Esophagus (tissue), 2 donors: ENCODE results near the gene RNF138. TPM values are rescaled to one million over a fixed set of nuclear protein-coding genes. Genes with fewer than 3 reads are reported as not detected.
"Not testable (repeated sequence)": the region's sequence is repeated elsewhere in the genome, so short reads cannot be mapped to it uniquely, and the experiment has no call there.

Experiments
- H3K27ac ChIP-seq, 2 donors: one replicate each; pipeline ENCODE4 v1.5.1; 2013; ENCODE audit warnings: low read depth in 2 of 2, mild to moderate bottlenecking in 2 of 2, inconsistent platforms in 1 of 2, low read length in 1 of 2, moderate library complexity in 1 of 2
- H3K27me3 ChIP-seq, 2 donors: one replicate each; pipeline ENCODE4 v1.6.1; 2013; ENCODE audit warnings: low read length in 2 of 2, control low read depth in 1 of 2, mild to moderate bottlenecking in 1 of 2; ENCODE audit not compliant: insufficient read depth in 2 of 2, control insufficient read depth in 1 of 2
- H3K36me3 ChIP-seq, 2 donors: one replicate each; pipeline ENCODE4 v1.6.1; 2013; ENCODE audit warnings: low read length in 1 of 2; ENCODE audit not compliant: control insufficient read depth in 2 of 2, insufficient read depth in 2 of 2
- H3K4me1 ChIP-seq, 2 donors: one replicate each; pipeline ENCODE4 v1.6.1; 2013; ENCODE audit warnings: low read length in 1 of 2; ENCODE audit not compliant: control insufficient read depth in 2 of 2, insufficient read depth in 2 of 2
- H3K4me3 ChIP-seq, 2 donors: one replicate each; pipeline ENCODE4 v1.5.1; 2013; ENCODE audit warnings: low read length in 2 of 2, mild to moderate bottlenecking in 2 of 2, low read depth in 1 of 2, moderate library complexity in 1 of 2
- H3K9me3 ChIP-seq, 2 donors: one replicate each; pipeline ENCODE4 v1.6.1; 2013; ENCODE audit warnings: mild to moderate bottlenecking in 2 of 2, low read depth in 1 of 2, low read length in 1 of 2, moderate library complexity in 1 of 2; ENCODE audit not compliant: control insufficient read depth in 2 of 2, insufficient read depth in 1 of 2
- WGBS, 2 donors: extraction: QIAGEN DNeasy Blood & Tissue Kit; methylation state at CpG; one replicate each; pipeline ENCODE4 v1.1.7; 2013; 5-methylcytosine and 5-hydroxymethylcytosine counted together
- polyA plus RNA-seq, 2 donors: library from polyadenylated mRNA; stranded (reverse); fragments of 200-250 nt; gene quantifications; one replicate each; pipeline ENCODE4 v1.2.3, GENCODE V29; 2013
- donor health status: healthy with polysubstance abuse.
- donor health status: Bipolar disorder and iron deficiency.

RNF138 gene
- polyA plus RNA-seq, 2 donors, result 7.4 to 11.9 TPM

DNA sequence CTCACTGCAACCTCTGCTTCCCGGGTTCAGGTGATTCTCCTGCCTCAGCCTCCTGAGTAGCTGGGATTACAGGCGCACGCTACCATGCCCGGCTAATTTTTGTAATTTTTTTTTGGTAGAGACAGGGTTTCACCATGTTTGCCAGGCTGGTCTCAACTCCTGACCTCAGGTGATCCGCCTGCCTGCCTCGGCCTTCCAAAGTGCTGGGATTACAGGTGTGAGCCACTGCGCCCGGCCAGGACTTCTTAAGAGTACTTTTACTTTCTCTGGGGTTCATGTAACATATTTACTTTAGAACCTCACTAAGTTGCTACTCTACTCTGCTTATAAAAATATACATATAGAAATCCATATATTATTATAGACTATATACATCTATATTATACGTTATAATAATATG lies 67.0 kb downstream of the RNF138 start:
- not testable (repeated sequence) for H3K4me1 ChIP-seq, H3K36me3 ChIP-seq, H3K27me3 ChIP-seq, H3K4me3 ChIP-seq, H3K9me3 ChIP-seq, H3K27ac ChIP-seq
- 69 to 71% methylated on average over 9 of the region's 9 CpGs for WGBS, 2 donors

- no peaks in the 10 kb centered on the region for H3K4me1 ChIP-seq
- H3K27me3 ChIP-seq, result no peaks in the 10 kb centered on the region
- no peak overlapping the region for H3K27ac ChIP-seq
- H3K9me3 ChIP-seq, result no peaks in the 10 kb centered on the region
- H3K36me3 ChIP-seq, result no peaks in the 10 kb centered on the region
- WGBS, 2 donors, result 73 to 78% methylated on average over 2 of the region's 2 CpGs
- H3K4me3 ChIP-seq, result no peak overlapping the region
These were observed 68.9 kb downstream of the RNF138 start for GRCh38 chr18:32160547-32160946.

- 62 to 65% methylated on average over 3 of the region's 3 CpGs for WGBS, 2 donors
- Histone ChIP-seq H3K36me3 (no peaks in the 10 kb centered on the region), H3K4me3 (no peak overlapping the region), H3K9me3 (no peaks in the 10 kb centered on the region), H3K4me1 (no peaks in the 10 kb centered on the region), H3K27me3 (no peaks in the 10 kb centered on the region), H3K27ac (no peak overlapping the region)
These were observed 76.5 kb downstream of the RNF138 start for GRCh38 chr18:32167980-32168730.

GRCh38 chr18:32173654-32174053 lies 82.0 kb downstream of the RNF138 start:
- Histone ChIP-seq H3K27ac (no peak overlapping the region), H3K36me3 (no peaks in the 10 kb centered on the region), H3K4me3 (no peak overlapping the region), H3K27me3 (no peaks in the 10 kb centered on the region), H3K9me3 (no peaks in the 10 kb centered on the region), H3K4me1 (no peaks in the 10 kb centered on the region)
- WGBS, 2 donors, result 80 to 87% methylated on average over 3 of the region's 3 CpGs

DNA sequence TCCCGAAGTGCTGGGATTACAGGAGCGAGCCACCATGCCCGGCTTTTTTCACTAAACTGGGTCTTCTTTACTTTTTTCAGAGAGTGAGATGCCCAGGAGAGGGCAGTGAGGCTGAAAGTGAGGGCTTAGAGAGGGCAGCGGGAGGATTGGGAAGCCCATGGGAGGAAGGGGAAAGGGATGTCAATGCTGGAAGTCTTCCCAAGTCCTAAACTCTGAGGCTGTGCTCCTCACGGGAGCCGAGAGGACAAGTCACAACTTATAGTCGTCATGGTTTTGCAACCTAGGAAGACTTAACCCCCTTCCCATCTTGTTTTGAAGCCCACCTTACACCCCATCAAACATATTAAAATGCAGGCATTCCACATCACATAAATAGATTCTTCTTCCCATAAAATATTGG lies 83.0 kb downstream of the RNF138 start:
- Histone ChIP-seq H3K27ac (no peak overlapping the region), H3K4me1 (no peaks in the 10 kb centered on the region), H3K4me3 (no peak overlapping the region), H3K36me3 (no peaks in the 10 kb centered on the region), H3K9me3 (no peaks in the 10 kb centered on the region), H3K27me3 (no peaks in the 10 kb centered on the region)
- 81 to 84% methylated on average over 7 of the region's 7 CpGs for WGBS, 2 donors

DNA sequence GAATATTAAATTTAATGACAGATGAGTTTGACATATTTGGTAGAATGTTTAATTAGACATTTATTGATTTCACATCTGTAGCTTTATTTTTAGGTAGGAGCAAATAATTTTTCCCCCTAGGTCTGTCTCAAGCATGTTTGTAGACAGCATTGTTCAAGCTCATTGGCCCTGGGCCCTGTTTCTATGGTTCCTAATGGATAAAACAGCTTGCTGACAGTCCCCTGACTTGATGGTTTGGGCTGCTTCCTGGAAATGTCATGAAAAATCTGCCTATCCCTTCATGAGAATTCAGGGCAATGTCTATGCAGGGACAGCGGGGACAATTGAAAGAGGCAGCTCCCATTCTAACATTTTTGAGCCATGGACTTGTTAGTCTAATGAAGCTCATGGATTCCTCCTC lies 83.6 kb downstream of the RNF138 start:
- Histone ChIP-seq H3K27me3 (no peaks in the 10 kb centered on the region), H3K4me3 (no peak overlapping the region), H3K36me3 (no peaks in the 10 kb centered on the region), H3K9me3 (no peaks in the 10 kb centered on the region), H3K27ac (no peak overlapping the region), H3K4me1 (no peaks in the 10 kb centered on the region)
- WGBS, 2 donors, result 84 to 94% methylated on average over 1 of the region's 1 CpG

- H3K4me3 ChIP-seq, H3K27ac ChIP-seq, H3K27me3 ChIP-seq, H3K36me3 ChIP-seq, H3K9me3 ChIP-seq, H3K4me1 ChIP-seq: not testable (repeated sequence)
- WGBS, 2 donors, result 91 to 100% methylated on average over 1 of the region's 1 CpG
These were observed 85.1 kb downstream of the RNF138 start for GRCh38 chr18:32176745-32177144.

DNA sequence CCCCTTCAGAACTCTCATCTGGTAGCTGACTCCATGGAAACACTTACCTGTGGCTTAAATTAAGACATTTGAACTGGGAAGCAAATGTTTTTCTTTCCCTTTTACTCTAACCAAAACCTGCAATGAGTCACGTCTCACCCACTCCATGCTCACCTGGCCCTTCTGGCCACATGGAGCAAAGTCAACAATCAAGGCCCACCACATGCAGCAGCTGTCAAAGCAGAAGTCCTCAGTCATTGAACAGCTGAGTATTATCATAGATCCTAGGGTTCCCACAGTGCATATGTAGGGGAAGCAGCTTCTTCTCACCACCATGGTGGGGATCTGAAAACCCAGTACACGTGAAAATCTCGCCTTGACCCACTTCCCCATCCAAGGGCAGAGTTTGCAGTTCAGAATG lies 85.9 kb downstream of the RNF138 start:
- 80 to 82% methylated on average over 3 of the region's 3 CpGs for WGBS, 2 donors
- no peaks in the 10 kb centered on the region for H3K4me1 ChIP-seq
- no peaks in the 10 kb centered on the region for H3K9me3 ChIP-seq
- H3K27me3 ChIP-seq, result no peaks in the 10 kb centered on the region
- H3K36me3 ChIP-seq, result no peaks in the 10 kb centered on the region
- no peak overlapping the region for H3K4me3 ChIP-seq
- H3K27ac ChIP-seq, result no peak overlapping the region

Other genes with a start within 250 kb of the RNF138 start
- gene TRAPPC8, start 148.7 kb upstream of the RNF138 start, polyA plus RNA-seq, result 10 to 100 TPM; 16.3 to 20.9 TPM
- gene RNF125, start 73.0 kb upstream of the RNF138 start, polyA plus RNA-seq, result 1 to 10 TPM; 1.2 TPM
- not detected for gene MEP1B, start 98.2 kb downstream of the RNF138 start, polyA plus RNA-seq